COLO668 (cell line): ENCODE measurements around the gene KISS1R.

Experiments used
- DNase-seq: peaks from one replicate; lab custom pipeline; 2025; ENCODE audit not compliant: unreplicated experiment; lab: John Stamatoyannopoulos, UW

Gene KISS1R

DNA sequence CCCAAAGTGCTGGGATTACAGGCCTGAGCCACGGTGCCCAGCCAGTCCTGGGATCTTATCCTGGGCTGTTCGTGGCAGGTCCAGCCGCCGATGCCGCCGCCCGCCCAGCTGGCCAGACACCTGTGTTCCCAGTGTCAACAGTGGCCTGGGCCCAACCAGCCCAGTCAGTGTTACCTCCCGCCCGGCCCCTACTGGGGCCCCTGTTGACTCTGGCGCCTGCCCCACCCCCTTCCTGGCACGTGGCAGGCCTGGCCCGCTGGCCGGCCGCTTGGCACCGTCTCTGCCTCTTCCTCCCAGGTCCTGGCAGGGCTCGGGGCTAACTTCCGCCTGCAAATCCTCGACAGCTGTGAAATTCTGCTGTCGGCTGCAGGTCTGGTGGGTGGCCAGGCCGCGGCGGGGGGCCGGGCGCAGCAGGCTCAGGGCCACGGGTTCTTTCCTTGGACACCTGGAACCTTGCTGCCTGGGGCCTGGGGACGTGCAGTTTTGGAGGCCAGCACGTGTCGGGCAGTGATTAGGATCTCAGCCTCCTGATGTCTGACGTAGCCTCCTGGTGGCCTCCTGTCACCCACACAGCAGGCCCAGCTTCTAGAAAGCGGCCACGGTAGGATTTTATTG is 17.8 kb downstream of the KISS1R start:
- DNase-seq = peak; percentile 95

DNA sequence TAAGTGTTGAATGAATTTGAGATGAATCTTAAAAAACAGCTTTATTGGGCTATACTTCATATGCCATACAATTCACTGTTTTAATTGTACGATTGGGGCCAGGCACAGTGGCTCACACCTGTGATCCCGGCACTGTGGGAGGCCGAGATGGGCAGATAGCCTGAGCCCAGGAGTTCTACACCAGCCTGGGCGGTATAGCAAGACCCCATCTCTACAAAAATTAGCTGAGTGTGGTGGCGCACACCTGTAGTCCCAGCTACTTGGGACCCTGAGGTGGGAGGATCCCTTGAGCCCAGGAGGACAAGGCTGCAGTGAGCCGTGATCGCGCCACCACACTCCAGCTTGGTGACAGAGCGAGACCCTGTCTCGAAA is 19.0 kb downstream of the KISS1R start:
- DNase-seq = no peak

DNA sequence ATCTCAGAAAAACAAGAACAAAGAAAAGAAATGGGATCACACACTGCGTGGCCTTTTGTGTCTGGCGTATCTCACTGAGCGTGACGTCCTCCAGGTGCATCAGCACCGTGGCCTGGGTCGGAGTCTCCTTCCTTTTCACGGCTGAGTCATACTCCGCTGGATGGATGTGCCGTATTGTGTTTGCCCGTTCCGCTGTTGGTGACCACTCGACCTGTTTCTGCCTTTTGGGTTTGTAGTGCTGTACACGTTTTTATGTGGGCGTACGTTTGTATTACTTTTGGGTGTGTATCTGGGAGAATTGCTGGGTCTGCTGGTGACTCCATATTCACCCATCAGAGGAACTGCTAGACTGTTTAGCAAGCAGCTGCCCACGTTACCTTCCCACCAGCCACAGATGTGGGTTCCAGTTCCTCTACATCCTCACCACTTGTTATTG is 20.1 kb downstream of the KISS1R start:
- no peak for DNase-seq

DNA sequence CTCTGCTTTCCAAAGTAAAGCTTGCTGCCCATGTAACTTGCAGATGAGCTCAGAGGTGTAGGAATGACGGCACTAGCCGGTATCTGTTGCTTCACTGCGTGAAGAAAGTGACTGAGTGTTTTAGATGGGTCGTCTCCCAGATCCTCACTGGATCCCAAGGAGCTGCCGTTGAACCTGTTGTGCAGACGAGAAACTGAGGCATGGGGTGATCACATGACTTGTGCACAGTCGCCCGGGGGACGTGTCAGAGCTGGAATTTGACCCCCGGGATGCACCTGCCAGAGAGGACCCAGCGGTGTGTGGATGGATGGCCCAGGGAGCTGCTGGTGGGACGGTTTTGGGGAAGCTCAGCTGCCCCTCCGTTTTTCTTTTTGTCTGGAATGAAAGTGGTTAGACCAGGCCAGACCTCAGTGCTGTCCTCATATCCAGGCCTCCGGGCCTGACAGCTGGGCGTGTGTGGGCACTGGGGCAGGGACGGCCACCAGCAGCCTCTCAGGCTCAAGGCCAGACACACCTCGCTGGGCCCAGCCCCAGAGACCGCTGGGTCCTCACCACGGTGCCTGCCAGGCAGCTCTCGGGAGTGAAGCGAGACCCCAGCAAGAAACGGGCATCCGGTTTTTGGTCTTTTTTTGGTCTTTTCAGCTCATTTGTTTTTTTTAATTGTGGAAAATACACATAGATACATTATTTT is 21.2 kb downstream of the KISS1R start:
- DNase-seq = no peak

DNA sequence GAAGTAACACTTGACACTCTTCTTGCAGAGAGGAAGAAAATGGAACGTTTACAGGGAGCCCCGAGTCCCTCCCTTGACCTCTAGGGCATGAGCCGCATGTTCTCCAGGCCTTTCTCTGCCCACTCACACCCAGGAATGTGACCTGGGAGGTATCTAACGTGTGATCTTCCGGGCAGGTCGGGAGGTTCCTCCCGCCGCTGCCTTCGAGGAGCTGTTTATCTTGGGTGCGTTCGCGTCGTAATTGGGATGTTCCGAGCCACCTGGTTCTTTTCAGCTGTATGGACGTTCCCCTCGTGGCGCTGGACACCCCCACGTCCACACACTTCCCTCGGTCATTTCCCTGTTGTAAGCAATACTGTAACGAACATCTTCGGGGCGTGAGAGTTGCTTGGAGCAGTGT is 22.3 kb downstream of the KISS1R start:
- no peak for DNase-seq

DNA sequence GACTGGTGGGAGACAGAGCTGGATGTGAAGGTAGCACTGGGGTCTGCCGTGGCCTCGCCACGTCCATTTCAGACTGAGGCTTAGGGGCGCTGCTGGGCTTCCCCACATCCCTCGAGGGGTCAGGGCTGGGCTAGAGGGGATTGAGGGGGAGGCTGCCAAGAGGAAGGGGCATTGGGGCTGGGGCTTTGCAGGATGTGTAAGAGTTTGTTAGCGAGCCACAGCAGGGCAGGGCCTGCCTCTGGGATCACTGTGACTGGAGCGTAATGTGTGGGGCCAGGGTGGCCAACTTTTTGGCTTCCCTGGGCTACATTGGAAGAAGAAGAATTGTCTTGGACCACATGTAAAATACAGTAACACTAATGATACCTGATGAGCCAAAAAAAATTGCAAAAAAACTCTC is 22.8 kb downstream of the KISS1R start:
- no peak for DNase-seq

DNA sequence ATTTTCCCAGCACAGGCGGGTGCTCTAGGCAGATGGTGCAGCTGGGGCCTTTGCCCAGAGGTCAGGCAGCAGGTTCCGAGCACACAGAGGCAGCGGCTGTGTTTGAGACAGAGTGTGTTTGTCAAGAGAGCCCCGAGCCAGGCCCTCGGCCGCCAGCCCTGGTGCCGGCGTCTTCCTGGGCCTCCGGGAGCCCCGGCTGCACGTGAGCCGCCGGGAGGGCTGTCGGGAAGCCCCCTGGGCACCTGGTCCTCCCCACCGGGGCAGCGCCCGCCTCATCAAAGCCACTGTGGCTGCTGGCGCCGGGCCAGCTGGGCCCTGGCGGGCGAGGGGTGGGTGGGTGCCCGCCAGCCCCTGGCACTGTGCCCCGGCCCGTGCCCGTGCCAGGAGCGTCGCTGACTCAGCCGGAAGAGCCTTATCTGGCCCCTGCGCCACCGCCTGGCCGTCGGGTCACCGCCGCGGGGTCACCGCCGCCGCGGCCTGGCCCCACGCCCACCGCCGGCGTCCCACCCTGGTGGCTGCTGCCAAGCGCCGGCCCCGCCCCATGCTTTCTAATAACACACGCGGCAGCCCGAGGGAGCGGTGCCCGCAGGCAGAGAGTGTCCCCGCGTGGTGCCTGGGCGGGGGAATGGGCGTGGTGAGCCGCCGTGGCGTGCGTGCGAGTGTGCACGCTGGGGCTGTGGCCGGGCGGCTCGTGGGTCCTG is 23.6 kb downstream of the KISS1R start:
- peak; percentile 84 for DNase-seq

DNA sequence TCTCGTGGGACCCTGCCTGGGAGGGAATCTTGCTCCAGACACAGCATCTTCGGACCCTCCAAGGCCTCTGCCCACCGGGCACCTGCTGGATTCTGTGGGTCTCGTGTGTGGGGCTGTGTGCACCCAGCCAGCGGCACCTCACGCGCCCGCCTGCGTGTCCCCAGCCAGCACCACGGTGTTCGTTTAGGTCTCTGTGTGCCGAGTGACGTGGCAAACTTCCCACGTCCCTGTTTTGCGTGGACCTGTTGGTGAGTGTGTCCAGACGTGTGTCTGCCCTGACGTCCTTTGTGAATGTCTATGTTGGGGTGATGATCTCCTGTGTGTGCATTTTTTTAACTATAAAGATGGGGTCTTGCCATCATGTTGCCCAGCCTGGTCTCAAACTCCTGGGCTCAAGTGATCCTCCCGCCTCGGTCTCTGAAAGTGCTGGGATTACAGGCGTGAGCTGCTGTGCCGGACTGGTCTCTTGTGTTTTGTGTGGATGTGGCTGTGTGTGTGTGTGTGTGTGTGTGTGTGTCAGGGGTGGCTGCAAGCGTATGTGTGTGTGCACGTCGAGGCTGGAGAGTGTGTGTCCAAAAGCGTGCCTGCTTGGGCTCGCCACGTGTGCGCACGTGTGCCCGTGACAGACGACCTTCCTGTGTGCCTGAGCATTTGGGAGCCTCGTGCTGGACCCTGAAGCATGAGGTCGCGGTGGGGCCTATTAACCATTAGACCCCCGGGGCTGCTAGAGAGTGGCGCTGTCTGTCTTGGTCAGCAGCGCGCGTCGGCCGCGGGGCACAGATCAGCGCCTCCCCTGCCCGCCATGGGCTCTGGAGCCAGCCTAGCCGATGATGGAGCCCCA is 24.4 kb downstream of the KISS1R start:
- no peak for DNase-seq

DNA sequence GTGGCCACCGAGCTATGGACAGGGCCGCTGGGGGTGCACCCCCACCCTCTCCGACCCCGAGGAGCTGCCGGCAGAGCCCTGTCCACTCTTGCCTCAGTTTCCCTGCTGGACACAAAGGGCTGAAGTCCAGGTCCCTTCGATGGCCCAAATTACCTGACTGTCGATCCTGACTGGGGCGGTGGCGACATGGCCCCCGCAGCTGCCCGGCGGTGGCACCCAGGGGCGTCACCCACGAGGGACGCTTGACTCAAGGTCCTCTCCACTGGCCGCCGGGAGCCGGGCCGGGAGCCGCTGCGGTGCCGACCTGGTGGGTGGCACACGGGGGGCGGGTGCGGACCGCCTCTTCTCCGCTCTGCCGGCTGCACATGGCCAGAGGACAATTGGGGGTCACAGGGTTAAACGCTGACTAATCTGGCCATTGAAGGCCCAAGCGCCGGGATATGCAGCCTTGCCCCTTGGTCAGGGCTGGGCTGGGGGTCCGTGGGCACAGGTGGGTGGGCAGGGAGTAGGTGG is 25.1 kb downstream of the KISS1R start:
- no peak for DNase-seq

DNA sequence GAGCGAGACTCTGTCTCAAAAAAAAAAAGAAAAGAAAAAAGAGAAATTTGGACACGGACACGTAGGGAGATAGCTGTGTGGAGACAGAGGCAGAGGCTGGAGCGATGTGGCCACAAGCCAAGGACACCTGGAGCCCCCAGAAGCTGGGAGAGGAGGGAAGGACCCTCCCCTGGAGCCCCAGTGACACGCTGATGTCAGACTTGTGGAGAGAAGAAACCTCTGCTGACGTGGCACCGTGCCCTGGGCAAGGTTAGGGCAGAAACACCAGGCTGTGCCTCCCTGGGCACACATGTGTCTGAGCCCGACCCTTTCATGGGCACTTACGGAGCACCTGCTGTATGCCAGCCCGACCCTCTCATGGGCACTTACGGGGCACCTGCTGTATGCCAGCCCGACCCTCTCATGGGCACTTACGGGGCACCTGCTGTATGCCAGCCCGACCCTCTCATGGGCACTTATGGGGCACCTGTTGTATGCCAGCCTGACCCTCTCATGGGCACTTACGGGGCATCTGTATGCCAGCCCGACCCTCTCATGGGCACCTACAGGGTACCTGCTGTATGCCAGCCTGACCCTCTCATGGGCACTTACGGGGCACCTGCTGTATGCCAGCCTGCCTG is 26.5 kb downstream of the KISS1R start:
- no peak for DNase-seq

DNA sequence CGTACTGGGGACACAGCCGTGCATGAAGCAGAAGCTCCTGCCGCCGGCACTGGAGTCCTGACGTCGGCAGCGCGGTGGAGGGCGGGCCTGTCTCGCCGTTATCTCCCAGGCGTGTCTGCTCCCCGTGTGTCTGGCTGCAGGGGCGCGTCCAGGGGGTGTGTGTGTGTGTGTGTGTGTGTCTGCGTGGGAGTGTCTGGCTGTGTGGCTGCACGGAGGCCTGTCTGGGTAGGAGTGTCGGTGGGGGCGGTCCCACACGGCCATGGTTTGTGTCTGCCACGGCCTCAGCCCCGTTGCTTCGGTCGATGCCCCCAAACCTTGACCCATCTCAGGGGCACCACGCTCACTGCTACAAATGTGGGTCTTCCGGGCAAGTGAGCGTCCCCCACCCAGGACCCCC is 27.0 kb downstream of the KISS1R start:
- DNase-seq = no peak

DNA sequence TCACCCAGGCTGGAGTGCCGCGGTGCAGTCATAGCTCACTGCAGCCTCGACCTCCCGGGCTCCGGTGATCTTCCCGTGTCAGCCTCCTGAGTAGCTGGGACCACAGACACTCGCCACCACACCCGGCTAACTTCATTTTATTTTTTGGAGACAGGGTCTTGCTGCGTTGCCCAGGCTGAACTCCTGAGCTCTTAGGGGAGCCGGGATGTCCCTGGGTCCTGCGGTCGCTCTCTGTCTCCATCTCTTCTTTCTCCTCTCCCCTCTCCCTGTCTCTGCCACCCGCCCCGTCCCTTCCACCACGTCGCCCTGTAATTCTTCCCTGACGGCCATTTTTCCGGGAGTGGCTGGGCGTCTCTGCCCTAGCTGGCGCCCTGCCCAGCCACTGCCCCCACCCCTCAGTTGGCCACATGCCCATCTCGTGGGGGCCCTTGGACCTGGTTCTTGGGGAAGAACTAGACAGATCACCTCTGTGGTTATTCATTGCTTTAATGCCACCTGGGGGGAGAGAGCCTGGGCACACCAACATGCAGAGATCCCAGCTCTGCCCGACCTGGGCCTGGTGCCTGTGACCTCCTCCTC is 27.6 kb downstream of the KISS1R start:
- DNase-seq = no peak

DNA sequence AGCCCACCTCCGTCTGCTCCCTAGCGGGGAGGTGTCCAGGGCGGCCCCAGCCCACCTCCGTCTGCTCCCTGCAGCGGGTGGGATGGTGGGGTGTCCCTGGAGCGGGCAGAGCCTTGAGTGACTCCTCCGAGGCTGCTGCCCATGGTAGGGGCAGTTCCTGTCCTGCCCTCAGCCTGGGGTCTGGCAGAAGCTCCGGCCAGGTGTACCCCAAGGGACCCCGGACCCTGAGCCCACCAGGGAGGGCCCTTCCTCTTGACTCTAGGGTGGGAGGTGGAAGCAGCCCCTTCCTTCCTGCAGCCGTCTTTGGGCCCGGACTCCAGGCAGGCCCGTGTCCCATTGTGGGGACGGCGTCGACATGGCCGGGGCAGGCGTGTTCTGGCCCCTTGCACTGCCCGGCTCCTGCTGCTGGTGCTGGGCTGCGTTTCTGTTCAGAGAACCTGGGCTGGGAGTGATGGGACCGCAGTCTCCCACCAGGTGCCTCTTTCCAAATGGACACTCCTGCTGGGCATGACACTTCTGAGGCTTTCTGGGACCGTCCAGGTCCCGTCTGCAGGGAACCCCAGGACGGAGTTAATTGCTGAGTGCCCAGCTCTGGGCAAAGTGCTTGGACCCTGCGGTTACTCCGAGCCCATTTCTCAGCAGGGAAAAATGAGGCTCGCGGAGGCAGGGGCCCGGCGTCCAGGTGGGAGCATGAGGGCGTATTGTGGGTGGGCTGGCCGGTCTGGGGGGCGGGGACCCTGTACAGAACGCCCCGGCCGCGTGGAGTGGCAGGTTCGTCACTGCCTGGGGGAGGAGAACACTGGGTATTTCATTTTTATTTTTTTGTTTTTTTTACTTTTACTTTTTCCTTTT is 28.5 kb downstream of the KISS1R start:
- DNase-seq = no peak

DNA sequence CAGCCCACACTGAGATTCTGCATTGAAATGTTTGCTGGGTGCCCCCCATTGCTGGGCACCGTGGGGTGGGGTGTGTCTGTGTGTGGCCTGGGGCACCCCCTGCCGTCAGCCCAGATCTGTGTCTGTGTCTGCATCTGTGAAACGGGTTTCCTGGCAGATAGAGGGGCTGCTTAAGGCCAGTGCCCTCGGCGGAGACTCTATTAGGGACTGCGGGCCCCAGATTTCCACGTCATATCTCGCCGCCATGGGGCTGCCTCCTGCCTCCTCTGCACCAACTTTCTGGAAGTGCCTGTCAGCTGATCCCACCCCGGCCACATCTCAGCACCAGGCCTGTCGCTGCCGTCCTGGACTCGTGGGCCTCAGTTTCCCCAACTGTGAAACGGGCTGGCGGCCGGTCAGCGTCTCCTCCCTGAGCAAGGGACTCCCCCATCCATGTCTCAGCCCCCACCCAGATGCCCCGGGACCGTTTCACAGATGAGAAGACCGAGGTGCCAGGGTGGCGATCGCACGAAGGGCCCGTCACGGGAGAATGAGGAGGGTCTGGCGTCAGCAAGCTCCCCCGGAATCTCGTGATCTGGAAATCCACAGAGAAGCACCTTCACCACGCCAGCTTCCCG is 30.1 kb downstream of the KISS1R start:
- DNase-seq = no peak

DNA sequence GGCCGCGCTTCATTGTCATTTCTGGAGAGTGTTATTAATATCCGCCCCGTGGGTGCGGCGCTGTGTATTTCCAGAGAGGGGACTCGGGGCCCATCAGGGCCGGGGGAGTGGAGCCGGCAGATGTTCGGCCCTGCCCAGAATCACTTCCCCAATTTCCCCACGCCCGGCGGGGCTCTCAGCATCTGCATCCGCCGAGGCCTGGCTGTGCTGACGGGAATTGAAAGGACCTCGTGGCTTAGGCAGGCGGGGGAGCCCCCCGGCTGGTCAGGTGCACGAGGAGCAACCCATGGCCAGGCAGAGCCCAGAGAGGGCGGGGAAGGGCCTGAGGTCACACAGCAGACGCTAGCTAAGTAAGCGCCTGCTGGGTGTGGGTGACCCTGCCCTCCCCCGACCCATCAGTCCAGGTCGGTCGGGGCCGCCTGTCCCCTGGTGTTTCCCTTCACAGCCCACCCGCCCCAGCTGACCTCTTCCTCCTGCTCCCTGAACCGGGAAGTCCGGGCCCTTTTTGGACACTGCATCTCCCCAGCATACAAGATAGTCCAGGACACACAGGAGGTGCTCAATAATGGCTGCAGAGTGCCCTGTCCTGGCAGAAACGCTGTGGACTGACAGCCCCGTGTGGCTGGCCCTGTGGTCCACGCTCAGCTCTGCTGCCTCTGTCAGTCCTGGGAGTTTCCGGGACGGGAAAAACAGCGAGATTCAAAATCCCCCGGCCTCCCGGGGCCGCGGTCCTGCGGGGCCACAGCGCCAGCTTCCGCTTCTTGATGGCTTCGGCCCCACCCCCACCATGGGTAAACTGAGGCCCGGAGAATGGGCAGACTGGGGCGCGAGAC is 30.8 kb downstream of the KISS1R start:
- no peak for DNase-seq

DNA sequence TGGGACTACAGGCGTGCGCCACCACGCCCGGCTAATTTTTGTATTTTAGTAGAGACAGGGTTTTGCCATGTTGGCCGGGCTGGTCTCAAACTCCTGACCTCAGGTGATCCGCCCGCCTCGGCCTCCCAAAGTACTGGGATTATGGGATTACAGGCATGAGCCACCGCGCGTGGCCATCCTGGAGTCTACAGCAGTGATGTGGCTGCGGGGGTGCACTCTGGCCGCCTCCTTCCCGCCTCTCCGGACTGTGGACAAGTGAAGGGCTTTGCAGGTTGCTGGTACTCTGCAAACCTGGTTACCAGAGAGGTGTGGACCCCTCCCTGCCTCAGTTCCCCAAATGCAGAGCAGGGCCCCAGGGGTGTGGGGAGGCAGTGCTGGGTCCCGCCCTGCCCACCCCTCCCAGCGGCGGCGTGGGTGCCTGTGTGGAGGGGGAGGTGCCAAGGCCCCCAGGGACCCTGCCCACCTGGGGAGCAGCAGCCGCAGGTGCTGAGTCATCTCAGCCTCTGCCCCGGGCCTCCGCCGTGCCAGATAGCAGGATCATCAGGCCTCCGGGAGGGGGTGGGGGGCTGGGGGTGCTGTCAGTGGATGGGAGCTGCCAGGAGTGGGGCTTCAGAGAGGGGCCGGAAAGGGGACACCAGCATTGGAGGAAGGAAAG is 31.8 kb downstream of the KISS1R start:
- DNase-seq = no peak

DNA sequence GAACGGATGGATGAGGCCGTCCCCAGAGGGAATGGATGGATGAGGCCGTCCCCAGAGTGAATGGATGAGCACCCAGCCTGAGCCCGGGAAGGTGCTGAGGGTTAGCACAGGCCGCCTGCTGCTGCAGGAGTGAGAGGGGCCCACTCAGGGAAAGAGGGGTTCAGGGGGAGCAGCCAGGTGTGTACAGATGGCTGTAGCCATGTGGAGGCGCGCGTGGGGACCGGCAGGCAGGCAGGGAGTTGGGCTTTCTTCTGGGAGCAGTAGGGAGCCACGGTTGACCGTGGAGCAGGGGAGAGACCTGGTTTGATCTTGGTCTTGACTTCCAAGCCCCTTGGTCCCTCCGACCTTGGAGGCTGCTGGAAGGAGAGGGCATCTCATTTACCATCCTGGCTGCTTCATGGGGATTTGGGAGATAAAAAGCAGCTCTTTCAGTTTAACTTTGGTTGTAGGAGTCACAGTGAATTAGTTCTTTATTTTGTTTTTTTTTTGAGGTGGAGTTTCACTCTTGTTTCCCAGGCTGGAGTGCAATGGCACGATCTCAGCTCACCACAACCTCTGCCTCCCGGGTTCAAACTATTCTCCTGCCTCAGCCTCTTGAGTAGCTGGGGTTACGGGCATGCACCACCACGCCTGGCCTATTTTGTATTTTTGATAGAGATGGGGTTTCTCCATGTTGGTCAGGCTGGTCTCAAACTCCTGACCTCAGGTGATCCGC is 33.4 kb downstream of the KISS1R start:
- no peak for DNase-seq
